K562 (cell line): Measurements from ENCODE around the gene HMGB2. TPM values are rescaled to one million over a fixed set of nuclear protein-coding genes. Genes with fewer than 3 reads are reported as not detected.

ENCODE experiments used
- ATAC-seq: fragments of 200-7000 bp; cut with Tn5 transposase; 3 replicates; pipeline ENCODE4 v1.9.1; 2020; ENCODE audit warnings: moderate library complexity
- BruUV-seq: library from RNA; stranded (reverse); fragments of 400-500 nt; replicated peaks from 2 replicates; lab custom pipeline; 2021; lab: Mats Ljungman, UMichigan
- CTCF ChIA-PET: fragments of 300-600 bp; formaldehyde crosslinking; extraction: SDS; loops from one replicate; lab custom pipeline; 2021; ENCODE audit warnings: low intra/inter-chr PET ratio; lab: Yijun Ruan, JAX
- POLR2A ChIA-PET: fragments of 300-600, 350-650 bp; sonication (Branson Sonifier 250); formaldehyde crosslinking; extraction: SDS; loops from one replicate; lab custom pipeline; 2021; ENCODE audit warnings: antibody characterized with exemption, inconsistent platforms; lab: Yijun Ruan, JAX
- DNase-seq, 4 experiments: peaks; one replicate each; pipeline versions ENCODE4 v3.0.0 to v3.0.0-alpha.2; 2011 to 2018; ENCODE audit warnings: low spot score in 3 of 4, mixed read lengths in 3 of 4; ENCODE audit errors: extremely low read depth in 1 of 4
- FAIRE-seq: peaks from 2 replicates; lab custom pipeline; 2011; peaks lifted over from hg19 to GRCh38; lab: Jason Lieb, UNC
- H2AFZ ChIP-seq: 2 replicates; pipeline ENCODE4 v1.6.0; 2011; ENCODE audit warnings: low read depth, low read length, control low read depth, inconsistent platforms
- H3K27ac ChIP-seq: fragments of 200-600 bp; 3 replicates; pipeline ENCODE4 v1.8.0; 2011; ENCODE audit warnings: low read depth, mild to moderate bottlenecking, control low read depth, inconsistent platforms, low read length, moderate library complexity, mixed read lengths; ENCODE audit errors: extremely low read depth
- H3K27me3 ChIP-seq, 2 experiments: fragments of 300-600 bp in 1 of 2; 2 replicates in 1 of 2; 3 replicates in 1 of 2; pipeline versions ENCODE4 v1.6.0 to v1.8.0; 2011; ENCODE audit warnings: inconsistent platforms in 2 of 2, low read length in 2 of 2, mild to moderate bottlenecking in 1 of 2, mixed read lengths in 1 of 2, moderate library complexity in 1 of 2; ENCODE audit not compliant: control insufficient read depth in 2 of 2, insufficient read depth in 2 of 2
- H3K36me3 ChIP-seq: fragments of 300-600 bp; 3 replicates; pipeline ENCODE4 v1.8.0; 2011; ENCODE audit warnings: mild to moderate bottlenecking, low read length, inconsistent platforms; ENCODE audit not compliant: control insufficient read depth, insufficient read depth
- H3K4me1 ChIP-seq, 2 experiments: fragments of 200-600 bp in 1 of 2; replicated peaks in 1 of 2; 2 replicates in 1 of 2; 3 replicates in 1 of 2; pipeline versions ENCODE4 v1.5.1 to v1.8.0; 2011; ENCODE audit warnings: inconsistent platforms in 2 of 2, low read length in 2 of 2, mild to moderate bottlenecking in 1 of 2, mixed read lengths in 1 of 2, moderate library complexity in 1 of 2; ENCODE audit not compliant: control insufficient read depth in 2 of 2, insufficient read depth in 2 of 2
- H3K4me2 ChIP-seq: 2 replicates; pipeline ENCODE4 v1.6.1; 2011; ENCODE audit warnings: low read length, control low read depth, inconsistent platforms, mixed read lengths; ENCODE audit not compliant: insufficient read depth
- H3K4me3 ChIP-seq: fragments of 200-600 bp; sonication (generic), shearing (Covaris generic); 2 replicates; pipeline ENCODE4 v1.5.1; 2016; ENCODE audit warnings: control low read depth, inconsistent platforms
- H3K79me2 ChIP-seq: fragments of 200-600 bp; 3 replicates; pipeline ENCODE4 v1.8.0; 2011; ENCODE audit warnings: low read length, inconsistent platforms; ENCODE audit not compliant: control insufficient read depth, insufficient read depth
- H3K9ac ChIP-seq, 2 experiments: 2 replicates each; pipeline versions ENCODE4 v1.6.0 to v1.6.1; 2011; ENCODE audit warnings: low read depth in 2 of 2, low read length in 2 of 2, control low read depth in 1 of 2, inconsistent platforms in 1 of 2, mild to moderate bottlenecking in 1 of 2, mixed read lengths in 1 of 2; ENCODE audit not compliant: insufficient read depth in 1 of 2
- H3K9me1 ChIP-seq: one replicate; pipeline ENCODE4 v1.6.0; 2011; ENCODE audit warnings: inconsistent platforms, mild to moderate bottlenecking, low read length, moderate library complexity; ENCODE audit not compliant: control insufficient read depth, insufficient read depth
- H3K9me3 ChIP-seq: replicated peaks from 2 replicates; pipeline ENCODE4 v1.5.1; 2011; ENCODE audit warnings: low read depth, low read length, inconsistent platforms; ENCODE audit not compliant: control insufficient read depth, insufficient read depth
- H4K20me1 ChIP-seq: replicated peaks from 2 replicates; pipeline ENCODE4 v1.6.1; 2011; ENCODE audit warnings: low read length, inconsistent platforms, mixed read lengths; ENCODE audit not compliant: control insufficient read depth, insufficient read depth
- ATF3 ChIP-seq, 2 experiments: fragments of 450-650 bp in 1 of 2; sonication (generic) in 1 of 2; formaldehyde crosslinking in 1 of 2; IDR thresholded peaks in 1 of 2; conservative IDR thresholded peaks in 1 of 2; 2 replicates each; pipeline versions ENCODE4 v1.6.1 to v1.8.1; 2016 to 2023; ENCODE audit warnings: mild to moderate bottlenecking in 2 of 2, moderate library complexity in 2 of 2, inconsistent platforms in 1 of 2, missing genetic modification reagents in 1 of 2
- CHD2 ChIP-seq: IDR thresholded peaks from 2 replicates; pipeline ENCODE4 v1.6.1; 2011; ENCODE audit warnings: low read depth, low read length
- CREBBP ChIP-seq: IDR thresholded peaks from one replicate; pipeline ENCODE4 v1.6.1; 2012; ENCODE audit warnings: low read depth, mild to moderate bottlenecking, control low read depth, inconsistent platforms, low read length
- DMBX1 ChIP-seq: fragments of 250-450 bp; sonication (Bioruptor Pico); IDR thresholded peaks from 2 replicates; pipeline ENCODE4 v1.8.0; 2022; ENCODE audit warnings: inconsistent platforms, mild to moderate bottlenecking, moderate library complexity, borderline replicate concordance
- ERF ChIP-seq: fragments of 450-650 bp; formaldehyde crosslinking; IDR thresholded peaks from 2 replicates; pipeline ENCODE4 v1.4.0; 2020; ENCODE audit warnings: mild to moderate bottlenecking, mixed read lengths
- ILF3 ChIP-seq: fragments of 450-650 bp; IDR thresholded peaks from 2 replicates; pipeline ENCODE4 v1.6.1; 2018; ENCODE audit warnings: antibody characterized with exemption, mild to moderate bottlenecking, moderate library complexity, borderline replicate concordance
- MYNN ChIP-seq, 2 experiments: sonication (generic); formaldehyde crosslinking in 1 of 2; IDR thresholded peaks; 2 replicates each; pipeline versions ENCODE4 v1.5.0 to v1.6.1; 2016 to 2020; ENCODE audit warnings: antibody characterized with exemption in 1 of 2, missing genetic modification reagents in 1 of 2
- NFATC3 ChIP-seq: fragments of 450-650 bp; IDR thresholded peaks from 2 replicates; pipeline ENCODE4 v1.6.1; 2017; ENCODE audit warnings: mild to moderate bottlenecking
- POLR2B ChIP-seq: fragments of 450-650 bp; IDR thresholded peaks from 2 replicates; pipeline ENCODE4 v1.6.1; 2018; ENCODE audit warnings: low read depth; ENCODE audit not compliant: partially characterized antibody
- RHOXF2B ChIP-seq: fragments of 250-450 bp; sonication (Bioruptor Pico); conservative IDR thresholded peaks from 2 replicates; pipeline ENCODE4 v1.5.1; 2021
- SMAD3 ChIP-seq: fragments of 450-650 bp; formaldehyde crosslinking; conservative IDR thresholded peaks from 2 replicates; pipeline ENCODE4 v1.4.0; 2020; ENCODE audit warnings: mild to moderate bottlenecking
- SMARCE1 ChIP-seq: fragments of 450-650 bp; IDR thresholded peaks from 2 replicates; pipeline ENCODE4 v1.7.1; 2016; ENCODE audit warnings: mild to moderate bottlenecking
- ZNF184 ChIP-seq: sonication (generic); formaldehyde crosslinking; IDR thresholded peaks from 2 replicates; pipeline ENCODE4 v1.5.0; 2020; ENCODE audit warnings: missing genetic modification reagents
- ZNF41 ChIP-seq: fragments of 250-450 bp; sonication (Bioruptor Pico); conservative IDR thresholded peaks from 2 replicates; pipeline ENCODE4 v1.4.0; 2020; ENCODE audit warnings: mild to moderate bottlenecking
- WGBS: fragments of 100-300 bp; shearing (Covaris generic); methylation state at CpG from one replicate; pipeline ENCODE4 v1.1.6; 2016; ENCODE audit warnings: low coverage, mixed read lengths; ENCODE audit not compliant: insufficient coverage; ENCODE audit errors: missing lambda C conversion rate; 5-methylcytosine and 5-hydroxymethylcytosine counted together
- in situ Hi-C: fragments of 300-500 bp; cut with MboI; formaldehyde crosslinking; loops from 4 replicates; pipeline ENCODE4 v1.15.0; 2018; ENCODE audit warnings: inconsistent platforms, mixed read lengths
- intact Hi-C: fragments of 100-400 bp; cut with micrococcal nuclease; formaldehyde crosslinking; loops from 2 replicates; pipeline ENCODE4 v1.14.2; 2022
- polyA plus RNA-seq, 8 experiments: library from polyadenylated mRNA; depleted of rRNA in 4 of 8; stranded (reverse) in 5 of 8; unstranded in 3 of 8; fragments of >200 nt; fragmentation: Nextera tagmentation in 2 of 8; fragmentation: Illumina TruSeq in 1 of 8; extraction: Ambion mirVana in 2 of 8; extraction: Trizol in 1 of 8; gene quantifications; 2 replicates each; pipeline versions ENCODE4 v1.2.1 to v1.2.3, GENCODE V29; 2011 to 2014; ENCODE audit warnings: inconsistent platforms in 1 of 8, missing spikeins in 1 of 8
- total RNA-seq, 7 experiments: library from RNA; depleted of rRNA in 6 of 7; stranded (reverse); fragments of >200 nt in 6 of 7; fragmentation: Illumina TruSeq in 2 of 7; extraction: Trizol in 2 of 7; gene quantifications; 2 replicates each; pipeline versions ENCODE4 v1.2.1 to v1.2.3, GENCODE V29; 2011 to 2021; ENCODE audit warnings: low replicate concordance in 1 of 7

Gene HMGB2
- total and polyA plus RNA-seq, 9 of the 15 experiments (the other 6 are each of a cell fraction or from before 2014, with no cell fraction given), result 309 to 822 (median 626) TPM

GRCh38 chr4:173330590-173330989, 3.6 kb downstream of the HMGB2 start (continued):
- 0 out of 2 replicates have a peak, but pooled peaks have one; percentile 25 for TF ChIP-seq SMAD3 (CRISPR knock-in tag)
- TF ChIP-seq ZNF41 (CRISPR knock-in tag), result peak; percentile 26; the same call in 1 of the 2 replicates
- 0 out of 2 replicates have a peak, but pooled peaks have one; percentile 20 for TF ChIP-seq ERF (CRISPR knock-in tag)
- TF ChIP-seq POLR2B, result peak; percentile 45
- no peak for TF ChIP-seq CREBBP

GRCh38 chr4:173328236-173328901, 5.8 kb downstream of the HMGB2 start:
- ChIA-PET POLR2A (interaction anchor here (0.9 to 8.8 kb wide), 4 partner anchors 11 to 97 kb away, joined by 3 to 123 read pairs (median 4); partner anchors contain the start of gene SAP30), CTCF (no interaction called here)
- ATAC-seq, result peak; percentile 17
- Histone ChIP-seq H3K9me1 (no peaks in the 10 kb centered on the region), H3K79me2 (peaks cover 36% of the 10 kb centered on the region), H3K27ac (no peak overlapping the region), H3K4me1 (peaks cover 0 to 3% of the 10 kb centered on the region in 2 experiments; a peak in 1 of 5 replicates), H3K27me3 (no peaks in the 10 kb centered on the region), H3K36me3 (peaks cover 68% of the 10 kb centered on the region), H3K9ac (no peak overlapping the region), H3K4me3 (no peak overlapping the region), H4K20me1 (no peaks in the 10 kb centered on the region; the same call in 1 of the 2 replicates), H2AFZ (no peak overlapping the region), H3K4me2 (no peak overlapping the region), H3K9me3 (no peaks in the 10 kb centered on the region)
- intact Hi-C loops (no loop called here), in situ Hi-C loops (no loop called here)
- TF ChIP-seq RHOXF2B, result 0 out of 2 replicates have a peak, but pooled peaks have one; percentile 25
- TF ChIP-seq ILF3, result 0 out of 2 replicates have a peak, but pooled peaks have one; percentile 30
- TF ChIP-seq MYNN (IDR thresholded peaks at IDR 0.05), result 0 out of 2 replicates have a peak, but pooled peaks have one; percentile 10
- no peak for TF ChIP-seq MYNN (CRISPR knock-in tag; IDR thresholded peaks at IDR 0.05)
- no peak for TF ChIP-seq NFATC3
- TF ChIP-seq ATF3 (IDR thresholded peaks at IDR 0.05), result no peak
- TF ChIP-seq ATF3 (CRISPR knock-in tag; conservative IDR thresholded peaks at IDR 0.05), result no peak
- no peak for TF ChIP-seq DMBX1 (CRISPR knock-in tag)
- TF ChIP-seq SMARCE1, result no peak
- TF ChIP-seq ZNF184 (CRISPR knock-in tag), result no peak
- no peak for TF ChIP-seq CHD2
- no peak for DNase-seq
- 98% methylated on average over 5 of the region's 5 CpGs for WGBS
- no TSS peak for BruUV-seq
- no peak for FAIRE-seq
